Mesenchymal stem cell (in vitro differentiated cells and primary cell): Measurements from ENCODE around the gene OTOA.
"Not testable (repeated sequence)": the region's sequence is repeated elsewhere in the genome, so short reads cannot be mapped to it uniquely, and the experiment has no call there.

Experiments used
- DNase-seq: peaks from one replicate; pipeline ENCODE4 v3.0.0-alpha.2; 2013
- H2AFZ ChIP-seq: one replicate; pipeline ENCODE4 v1.6.1; 2013; ENCODE audit warnings: low read depth, mild to moderate bottlenecking, control low read depth, inconsistent platforms, low read length, moderate library complexity
- H2AK5ac ChIP-seq: 2 replicates; pipeline ENCODE4 v1.6.1; 2013; ENCODE audit warnings: low read length, moderate library complexity, mild to moderate bottlenecking, inconsistent platforms; ENCODE audit not compliant: severe bottlenecking
- H2BK120ac ChIP-seq: one replicate; pipeline ENCODE4 v1.6.1; 2013; ENCODE audit warnings: low read depth, mild to moderate bottlenecking, inconsistent platforms, low read length, moderate library complexity
- H2BK12ac ChIP-seq, 2 experiments: one replicate each; pipeline ENCODE4 v1.6.1; 2013; ENCODE audit warnings: inconsistent platforms in 2 of 2, low read length in 2 of 2, mild to moderate bottlenecking in 2 of 2, moderate library complexity in 2 of 2, control low read depth in 1 of 2
- H2BK15ac ChIP-seq: one replicate; pipeline ENCODE4 v1.6.1; 2013; ENCODE audit warnings: mild to moderate bottlenecking, low read depth, inconsistent platforms; ENCODE audit not compliant: poor library complexity, severe bottlenecking
- H2BK5ac ChIP-seq: 2 replicates; pipeline ENCODE4 v1.6.1; 2013; ENCODE audit warnings: low read depth, mild to moderate bottlenecking, low read length, control low read depth, inconsistent platforms; ENCODE audit not compliant: poor library complexity, severe bottlenecking
- H3K14ac ChIP-seq, 2 experiments: one replicate each; pipeline ENCODE4 v1.6.1; 2013; ENCODE audit warnings: inconsistent platforms in 2 of 2, low read length in 2 of 2, control low read depth in 1 of 2, mild to moderate bottlenecking in 1 of 2, moderate library complexity in 1 of 2
- H3K18ac ChIP-seq, 2 experiments: one replicate each; pipeline ENCODE4 v1.6.1; 2013; ENCODE audit warnings: inconsistent platforms in 2 of 2, low read length in 2 of 2, control low read depth in 1 of 2, low read depth in 1 of 2, mild to moderate bottlenecking in 1 of 2
- H3K23ac ChIP-seq, 2 experiments: one replicate each; pipeline ENCODE4 v1.6.1; 2013; ENCODE audit warnings: inconsistent platforms in 2 of 2, low read length in 2 of 2, mild to moderate bottlenecking in 2 of 2, moderate library complexity in 2 of 2, control low read depth in 1 of 2
- H3K27ac ChIP-seq: 2 replicates; pipeline ENCODE4 v1.5.1; 2013; ENCODE audit warnings: mild to moderate bottlenecking, moderate library complexity, low read length, control low read depth, inconsistent platforms; ENCODE audit not compliant: poor library complexity, severe bottlenecking
- H3K27me3 ChIP-seq, 2 experiments: 2 replicates each; pipeline versions ENCODE4 v1.6.1 to v1.7.0; 2013; ENCODE audit warnings: low read length in 2 of 2, mild to moderate bottlenecking in 2 of 2, moderate library complexity in 2 of 2, control low read depth in 1 of 2, inconsistent platforms in 1 of 2; ENCODE audit not compliant: control insufficient read depth in 1 of 2, insufficient read depth in 1 of 2
- H3K36me3 ChIP-seq, 2 experiments: 2 replicates each; pipeline versions ENCODE4 v1.6.1 to v1.7.0; 2013; ENCODE audit warnings: low read length in 2 of 2, control low read depth in 1 of 2, inconsistent platforms in 1 of 2, low read depth in 1 of 2, mild to moderate bottlenecking in 1 of 2; ENCODE audit not compliant: insufficient read depth in 2 of 2, control insufficient read depth in 1 of 2
- H3K4ac ChIP-seq, 2 experiments: one replicate each; pipeline ENCODE4 v1.6.1; 2013; ENCODE audit warnings: inconsistent platforms in 2 of 2, low read length in 2 of 2, mild to moderate bottlenecking in 2 of 2, moderate library complexity in 2 of 2, control low read depth in 1 of 2, low read depth in 1 of 2
- H3K4me1 ChIP-seq: 2 replicates; pipeline ENCODE4 v1.6.1; 2013; ENCODE audit warnings: low read depth, low read length, control low read depth; ENCODE audit not compliant: control insufficient read depth, insufficient read depth
- H3K4me2 ChIP-seq: 2 replicates; pipeline ENCODE4 v1.6.1; 2013; ENCODE audit warnings: low read length, mild to moderate bottlenecking, inconsistent platforms; ENCODE audit not compliant: poor library complexity, severe bottlenecking
- H3K4me3 ChIP-seq, 2 experiments: 2 replicates each; pipeline versions ENCODE4 v1.5.1 to v1.7.0; 2013; ENCODE audit warnings: low read length in 2 of 2, mild to moderate bottlenecking in 2 of 2, control low read depth in 1 of 2, low read depth in 1 of 2; ENCODE audit not compliant: insufficient read depth in 1 of 2
- H3K79me1 ChIP-seq: replicated peaks from 2 replicates; pipeline ENCODE4 v1.6.1; 2013; ENCODE audit warnings: mild to moderate bottlenecking, control low read depth, low read length, inconsistent platforms; ENCODE audit not compliant: poor library complexity, severe bottlenecking
- H3K9ac ChIP-seq: 2 replicates; pipeline ENCODE4 v1.7.0; 2013; ENCODE audit warnings: mild to moderate bottlenecking, low read length, moderate library complexity
- H3K9me3 ChIP-seq: 2 replicates; pipeline ENCODE4 v1.7.0; 2013; ENCODE audit warnings: mild to moderate bottlenecking, low read length; ENCODE audit not compliant: control insufficient read depth
- H4K8ac ChIP-seq: one replicate; pipeline ENCODE4 v1.6.1; 2013; ENCODE audit warnings: inconsistent platforms, mild to moderate bottlenecking, low read length, moderate library complexity
- H4K91ac ChIP-seq: one replicate; pipeline ENCODE4 v1.6.1; 2013; ENCODE audit warnings: mild to moderate bottlenecking, low read length, inconsistent platforms
- WGBS: methylation state at CpG from one replicate; pipeline ENCODE4 v1.1.7; 2013; ENCODE audit warnings: mixed read lengths; 5-methylcytosine and 5-hydroxymethylcytosine counted together

The OTOA gene

DNA sequence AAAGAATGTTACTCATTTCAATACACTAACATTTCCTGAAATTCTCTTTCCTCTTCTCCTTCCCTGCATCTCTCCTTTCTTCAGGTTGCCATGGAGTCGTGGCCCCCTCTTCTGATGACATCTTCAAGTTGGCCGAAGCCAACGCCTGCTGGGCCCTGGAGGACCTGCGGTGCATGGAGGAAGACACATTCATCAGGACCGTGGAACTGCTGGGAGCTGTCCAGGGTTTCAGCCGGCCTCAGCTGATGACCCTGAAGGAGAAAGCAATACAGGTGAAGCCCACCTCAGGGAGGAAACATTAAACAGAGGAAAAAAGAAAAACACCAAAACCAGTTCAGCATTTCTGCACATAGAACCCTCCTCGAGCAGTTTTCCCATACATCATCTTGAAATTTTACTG is 76.9 kb downstream of the OTOA start:
- H2AK5ac ChIP-seq, H3K9me3 ChIP-seq, H3K27ac ChIP-seq, H3K4me1 ChIP-seq, H3K4ac ChIP-seq, H2BK5ac ChIP-seq, H3K9ac ChIP-seq, H4K8ac ChIP-seq, H2BK12ac ChIP-seq, DNase-seq, H3K36me3 ChIP-seq, H3K14ac ChIP-seq, H3K23ac ChIP-seq, H2BK120ac ChIP-seq, H3K18ac ChIP-seq, H2AFZ ChIP-seq, H3K27me3 ChIP-seq, H2BK15ac ChIP-seq, H3K79me1 ChIP-seq, H3K4me3 ChIP-seq, H3K4me2 ChIP-seq, H4K91ac ChIP-seq: not testable (repeated sequence)
- no CpG with 5 or more reads among the region's 7 CpGs for WGBS

DNA sequence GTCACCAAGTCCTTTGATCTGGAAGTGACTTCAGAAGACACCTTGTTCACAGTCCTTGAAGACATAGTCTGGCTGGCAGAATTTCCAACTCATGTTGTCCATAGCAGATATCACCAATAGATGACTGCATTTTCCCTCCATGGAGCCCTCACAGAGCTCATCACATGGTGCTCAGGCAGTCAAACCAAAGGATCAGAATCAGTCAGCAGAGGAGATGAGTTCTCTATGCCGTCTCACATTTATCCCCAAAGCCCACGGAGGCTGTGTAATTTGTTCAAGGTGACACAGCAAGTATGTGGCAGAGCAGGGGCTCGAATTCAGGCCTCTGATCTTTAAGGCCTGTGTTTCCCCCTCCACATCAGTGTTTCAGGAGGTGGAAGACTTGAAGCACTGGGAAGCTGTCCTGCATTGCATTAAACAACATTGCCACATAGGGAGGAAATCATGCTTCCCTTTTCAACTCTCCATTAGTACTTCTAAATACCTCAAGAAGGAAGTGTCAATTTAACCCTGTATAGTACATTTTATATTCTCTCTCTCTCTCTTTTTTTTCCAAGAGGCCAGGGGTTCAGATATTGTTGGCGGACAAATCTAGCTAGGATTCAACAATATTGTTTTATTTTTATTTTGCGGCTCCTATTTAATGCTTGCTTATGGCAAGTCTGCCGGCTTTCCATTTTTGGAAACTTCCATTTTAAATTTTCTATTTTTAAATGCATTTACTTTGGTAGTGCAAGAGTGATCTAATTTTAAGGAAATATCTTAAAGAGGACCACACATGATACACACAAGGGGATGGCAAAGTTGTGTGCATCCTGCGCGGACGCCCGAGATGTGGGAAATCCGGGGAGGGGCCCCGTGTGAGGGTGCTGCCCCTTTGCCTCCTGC is 92.7 kb downstream of the OTOA start:
- not testable (repeated sequence) for H2AFZ ChIP-seq, H3K9ac ChIP-seq, H3K4me3 ChIP-seq, H4K91ac ChIP-seq, H4K8ac ChIP-seq, H3K9me3 ChIP-seq, H3K4me2 ChIP-seq, H2BK15ac ChIP-seq, H3K79me1 ChIP-seq, H2BK120ac ChIP-seq, H3K27ac ChIP-seq, H3K4me1 ChIP-seq, H2BK5ac ChIP-seq, H3K23ac ChIP-seq, H3K27me3 ChIP-seq, H3K14ac ChIP-seq, H2BK12ac ChIP-seq, H3K4ac ChIP-seq, H3K36me3 ChIP-seq, H2AK5ac ChIP-seq, H3K18ac ChIP-seq, DNase-seq
- 80% methylated on average over 1 of the region's 12 CpGs for WGBS

DNA sequence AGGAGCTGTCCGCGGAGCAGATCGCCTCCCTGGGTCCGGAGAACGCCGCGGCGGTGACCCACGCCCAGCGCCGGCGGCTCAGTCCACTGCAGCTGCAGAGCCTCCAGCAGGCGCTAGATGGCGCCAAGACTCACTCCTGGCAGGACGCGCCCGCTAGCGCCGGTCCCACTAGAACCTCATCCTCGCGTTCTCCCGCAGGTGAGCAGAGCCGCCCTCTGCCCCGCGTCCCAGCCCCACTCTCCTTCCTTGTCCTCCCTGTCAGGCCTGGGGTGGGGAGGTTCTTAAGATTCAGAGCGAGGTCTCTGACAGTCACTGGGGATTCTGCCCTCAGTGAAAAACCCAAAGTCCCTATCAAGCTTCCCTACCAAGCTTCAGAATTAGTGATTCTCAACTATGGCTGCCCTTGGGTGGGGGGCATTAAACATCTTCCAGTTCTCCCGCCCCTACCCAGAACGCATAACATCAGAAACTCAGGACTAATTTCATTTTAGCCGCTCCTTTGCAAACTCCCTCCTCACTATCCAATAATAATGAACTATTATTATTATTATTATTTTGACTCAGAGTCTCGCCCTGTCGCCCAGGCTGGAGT is 93.4 kb downstream of the OTOA start:
- H2BK120ac ChIP-seq, H3K36me3 ChIP-seq, H2BK15ac ChIP-seq, H2BK12ac ChIP-seq, H4K91ac ChIP-seq, H2AK5ac ChIP-seq, H3K27me3 ChIP-seq, H3K79me1 ChIP-seq, H3K23ac ChIP-seq, H2BK5ac ChIP-seq, H3K4me1 ChIP-seq, H3K27ac ChIP-seq, DNase-seq, H3K9me3 ChIP-seq, H3K4me3 ChIP-seq, H3K18ac ChIP-seq, H4K8ac ChIP-seq, H3K14ac ChIP-seq, H3K9ac ChIP-seq, H3K4ac ChIP-seq, H2AFZ ChIP-seq, H3K4me2 ChIP-seq: not testable (repeated sequence)
- no CpG with 5 or more reads among the region's 31 CpGs for WGBS

DNA sequence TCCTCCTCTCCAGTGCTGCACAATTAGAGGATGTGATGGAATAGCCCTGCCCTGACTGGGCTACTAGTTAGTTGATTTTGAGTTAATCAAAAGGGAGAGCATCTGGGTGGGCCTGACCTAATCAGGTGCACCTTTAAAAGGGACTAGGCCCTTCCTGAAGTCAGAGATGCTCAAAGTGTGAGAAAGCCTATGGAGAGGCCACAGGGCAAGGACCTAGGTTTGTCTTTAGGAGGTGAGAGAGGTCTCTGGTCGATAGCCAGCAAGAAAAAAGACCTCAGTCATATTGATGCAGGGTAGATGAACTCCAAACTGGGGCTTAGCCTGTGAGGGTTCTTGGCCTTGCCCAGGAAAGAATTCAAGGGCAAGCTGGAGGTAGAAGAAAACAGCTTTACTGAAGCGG is 104.5 kb downstream of the OTOA start:
- not testable (repeated sequence) for H3K36me3 ChIP-seq, H3K4ac ChIP-seq, H2AFZ ChIP-seq, H2BK15ac ChIP-seq, H3K14ac ChIP-seq, H3K27me3 ChIP-seq, H3K18ac ChIP-seq, H3K4me2 ChIP-seq, H3K9me3 ChIP-seq, H2BK5ac ChIP-seq, DNase-seq, H2AK5ac ChIP-seq, H3K27ac ChIP-seq, H4K91ac ChIP-seq, H3K4me3 ChIP-seq, H3K9ac ChIP-seq, H2BK12ac ChIP-seq, H3K23ac ChIP-seq, H3K79me1 ChIP-seq, H4K8ac ChIP-seq, H2BK120ac ChIP-seq, H3K4me1 ChIP-seq
- WGBS: 100% methylated on average over 1 of the region's 2 CpGs
